ENCODE measurements around the gene SCN2B. TPM values are rescaled to one million over a fixed set of nuclear protein-coding genes. Genes with fewer than 3 reads are reported as not detected.

The SCN2B gene, protein sequence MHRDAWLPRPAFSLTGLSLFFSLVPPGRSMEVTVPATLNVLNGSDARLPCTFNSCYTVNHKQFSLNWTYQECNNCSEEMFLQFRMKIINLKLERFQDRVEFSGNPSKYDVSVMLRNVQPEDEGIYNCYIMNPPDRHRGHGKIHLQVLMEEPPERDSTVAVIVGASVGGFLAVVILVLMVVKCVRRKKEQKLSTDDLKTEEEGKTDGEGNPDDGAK
- 4.9 and 7.3 TPM in 2 replicates for total RNA-seq
- 0.11 and 0.19 TPM in 2 replicates for polyA plus RNA-seq
- 0.15 and 0.23 TPM in 2 replicates for polyA plus RNA-seq (2012)
- polyA minus RNA-seq (ENCODE audit: low replicate concordance), result not detected in 2 replicates

- Histone ChIP-seq H3K9ac (ENCODE audit: insufficient read depth, low read length) (no peak within 1 kb of the TSS), H3K79me2 (ENCODE audit: control insufficient read depth, insufficient read depth, low read length) (no peaks in the 10 kb centered on the region), H2AFZ (ENCODE audit: low read length) (no peak within 1 kb of the TSS), H3K27ac (ENCODE audit: insufficient read depth, low read length) (no peak within 1 kb of the TSS), H3K4me3 (replicated peaks in 1 of 4; ENCODE audit: control extremely low read depth in 1 of 4, insufficient read depth in 1 of 4, low read depth in 3 of 4, low read length in 4 of 4) (peak within 1 kb of the TSS in 2 of 4 experiments; percentile 34 to 47), H3K27me3 (ENCODE audit: control insufficient read depth, insufficient read depth, low read length) (peaks cover 7% of the 10 kb centered on the region), H3K36me3 (ENCODE audit: control insufficient read depth, insufficient read depth, low read length) (no peaks in the 10 kb centered on the region), H4K20me1 (ENCODE audit: control insufficient read depth, extremely low read depth, insufficient read depth, low read length) (no peaks in the 10 kb centered on the region), H3K9me3 (ENCODE audit: control insufficient read depth, insufficient read depth, low read depth, low read length) (no peaks in the 10 kb centered on the region), H3K4me2 (ENCODE audit: extremely low read depth, insufficient read depth, low read length) (peak within 1 kb of the TSS; percentile 32), H3K4me1 (ENCODE audit: control insufficient read depth, extremely low read depth, insufficient read depth, low read length) (no peaks in the 10 kb centered on the region)
- TF ChIP-seq, protein P1, sequence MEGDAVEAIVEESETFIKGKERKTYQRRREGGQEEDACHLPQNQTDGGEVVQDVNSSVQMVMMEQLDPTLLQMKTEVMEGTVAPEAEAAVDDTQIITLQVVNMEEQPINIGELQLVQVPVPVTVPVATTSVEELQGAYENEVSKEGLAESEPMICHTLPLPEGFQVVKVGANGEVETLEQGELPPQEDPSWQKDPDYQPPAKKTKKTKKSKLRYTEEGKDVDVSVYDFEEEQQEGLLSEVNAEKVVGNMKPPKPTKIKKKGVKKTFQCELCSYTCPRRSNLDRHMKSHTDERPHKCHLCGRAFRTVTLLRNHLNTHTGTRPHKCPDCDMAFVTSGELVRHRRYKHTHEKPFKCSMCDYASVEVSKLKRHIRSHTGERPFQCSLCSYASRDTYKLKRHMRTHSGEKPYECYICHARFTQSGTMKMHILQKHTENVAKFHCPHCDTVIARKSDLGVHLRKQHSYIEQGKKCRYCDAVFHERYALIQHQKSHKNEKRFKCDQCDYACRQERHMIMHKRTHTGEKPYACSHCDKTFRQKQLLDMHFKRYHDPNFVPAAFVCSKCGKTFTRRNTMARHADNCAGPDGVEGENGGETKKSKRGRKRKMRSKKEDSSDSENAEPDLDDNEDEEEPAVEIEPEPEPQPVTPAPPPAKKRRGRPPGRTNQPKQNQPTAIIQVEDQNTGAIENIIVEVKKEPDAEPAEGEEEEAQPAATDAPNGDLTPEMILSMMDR (conservative IDR thresholded peaks at IDR 0.05 in 1 of 2, IDR thresholded peaks at IDR 0.05 in 1 of 2; ENCODE audit: low read depth in 1 of 2, low read length in 2 of 2), result no peak
- no peak for TF ChIP-seq EZH2 (IDR thresholded peaks at IDR 0.05; ENCODE audit: low read length, missing control alignments)
- DNase-seq (ENCODE audit: low read depth in 2 of 2), result peak; percentile 15 to 55
Measured at GRCh38 chr11:118175993-118176777, at the start of gene SCN2B. Gene SCN2B (minus strand): TSS chr11:118176639. CDS start chr11:118176431, 208 bp downstream.

GRCh38 chr11:118224511-118225188 is 48.2 kb upstream of the SCN2B start, which contains the start of gene JAML:
Gene JAML (minus strand): TSS chr11:118225011. CDS start chr11:118214866, 10,145 bp downstream.
- Histone ChIP-seq H3K9ac (ENCODE audit: insufficient read depth, low read length) (no peak within 1 kb of the TSS), H3K4me3 (replicated peaks in 1 of 4; ENCODE audit: control extremely low read depth in 1 of 4, insufficient read depth in 1 of 4, low read depth in 3 of 4, low read length in 4 of 4) (no peak within 1 kb of the TSS), H4K20me1 (ENCODE audit: control insufficient read depth, extremely low read depth, insufficient read depth, low read length) (no peaks in the 10 kb centered on the region), H3K4me2 (ENCODE audit: extremely low read depth, insufficient read depth, low read length) (no peak within 1 kb of the TSS), H3K27ac (ENCODE audit: insufficient read depth, low read length) (no peak within 1 kb of the TSS), H3K36me3 (ENCODE audit: control insufficient read depth, insufficient read depth, low read length) (no peaks in the 10 kb centered on the region), H3K79me2 (ENCODE audit: control insufficient read depth, insufficient read depth, low read length) (no peaks in the 10 kb centered on the region), H3K27me3 (ENCODE audit: control insufficient read depth, insufficient read depth, low read length) (no peaks in the 10 kb centered on the region), H2AFZ (ENCODE audit: low read length) (no peak within 1 kb of the TSS), H3K9me3 (ENCODE audit: control insufficient read depth, insufficient read depth, low read depth, low read length) (no peaks in the 10 kb centered on the region), H3K4me1 (ENCODE audit: control insufficient read depth, extremely low read depth, insufficient read depth, low read length) (no peaks in the 10 kb centered on the region)
- TF ChIP-seq EZH2 (IDR thresholded peaks at IDR 0.05; ENCODE audit: low read length, missing control alignments), result no peak
- TF ChIP-seq, protein P1 (conservative IDR thresholded peaks at IDR 0.05 in 1 of 2, IDR thresholded peaks at IDR 0.05 in 1 of 2; ENCODE audit: low read depth in 1 of 2, low read length in 2 of 2), result no peak
- DNase-seq (ENCODE audit: low read depth in 2 of 2), result no peak

- H2AFZ ChIP-seq (ENCODE audit: low read length), result no peak overlapping the region
- no peak for DNase-seq (ENCODE audit: low read depth in 2 of 2)
- H3K27me3 ChIP-seq (ENCODE audit: control insufficient read depth, insufficient read depth, low read length), result no peaks in the 10 kb centered on the region
- TF ChIP-seq EZH2 (IDR thresholded peaks at IDR 0.05; ENCODE audit: low read length, missing control alignments), result no peak
- TF ChIP-seq, protein P1 (conservative IDR thresholded peaks at IDR 0.05 in 1 of 2, IDR thresholded peaks at IDR 0.05 in 1 of 2; ENCODE audit: low read depth in 1 of 2, low read length in 2 of 2), result no peak
- no peaks in the 10 kb centered on the region for H3K79me2 ChIP-seq (ENCODE audit: control insufficient read depth, insufficient read depth, low read length)
- H3K4me1 ChIP-seq (ENCODE audit: control insufficient read depth, extremely low read depth, insufficient read depth, low read length), result no peaks in the 10 kb centered on the region
- H3K36me3 ChIP-seq (ENCODE audit: control insufficient read depth, insufficient read depth, low read length), result no peaks in the 10 kb centered on the region
- H3K9ac ChIP-seq (ENCODE audit: insufficient read depth, low read length), result no peak overlapping the region
- no peak overlapping the region for H3K27ac ChIP-seq (ENCODE audit: insufficient read depth, low read length)
- no peaks in the 10 kb centered on the region for H4K20me1 ChIP-seq (ENCODE audit: control insufficient read depth, extremely low read depth, insufficient read depth, low read length)
- no peak overlapping the region for H3K4me3 ChIP-seq (replicated peaks in 1 of 4; ENCODE audit: control extremely low read depth in 1 of 4, insufficient read depth in 1 of 4, low read depth in 3 of 4, low read length in 4 of 4)
- H3K9me3 ChIP-seq (ENCODE audit: control insufficient read depth, insufficient read depth, low read depth, low read length), result no peaks in the 10 kb centered on the region
- no peak overlapping the region for H3K4me2 ChIP-seq (ENCODE audit: extremely low read depth, insufficient read depth, low read length)
Measured at GRCh38 chr11:118223992-118224391, 47.6 kb upstream of the SCN2B start.

Data from fibroblast of lung (primary cell).